ENCODE results near the gene CDH4. TPM values are rescaled to one million over a fixed set of nuclear protein-coding genes. Genes with fewer than 3 reads are reported as not detected.

CDH4 gene
- total and polyA plus RNA-seq, 2 of the 8 experiments (the other 6 are each of a cell fraction or from before 2014, with no cell fraction given), result 4.3 to 7.9 TPM

DNA sequence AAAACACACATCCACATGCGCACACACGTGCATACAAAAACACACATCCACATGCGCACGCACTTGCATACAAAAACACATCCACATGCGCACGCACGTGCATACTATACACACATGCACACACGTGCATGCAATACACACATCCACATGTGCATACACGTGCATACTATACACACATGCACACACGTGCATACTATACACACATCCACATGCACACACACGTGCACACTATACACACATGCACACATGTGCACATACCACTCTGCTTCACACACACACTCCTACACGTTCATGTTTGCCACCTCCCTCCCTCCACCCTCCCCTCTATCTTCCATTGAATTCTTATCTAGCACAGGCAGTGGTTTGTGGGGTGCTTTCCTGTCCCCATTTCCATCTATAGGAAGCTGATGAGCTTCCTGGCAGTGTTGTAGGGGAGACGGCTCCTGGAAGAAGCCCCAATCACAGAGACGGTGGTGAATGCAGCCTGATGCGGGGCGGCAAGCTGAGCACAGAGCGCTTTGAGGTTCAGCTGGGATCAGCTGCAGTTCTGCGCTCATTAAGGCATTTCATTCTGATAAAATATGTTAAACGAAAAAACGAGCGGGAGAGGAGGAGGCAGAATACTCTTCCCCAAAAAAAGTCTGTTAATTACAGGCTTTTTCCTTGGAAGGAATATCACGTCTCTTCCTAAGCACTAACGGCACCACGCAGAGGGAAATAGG, 525.9 kb downstream of the CDH4 start (continued):
- TF ChIP-seq KDM4A (IDR thresholded peaks at IDR 0.05; ENCODE audit: low read depth, low read length, severe bottlenecking), result no peak
- no peak for TF ChIP-seq SP4 (IDR thresholded peaks at IDR 0.05; ENCODE audit: low read length)

Data from H1 (cell line).